SK-N-SH (cell line): ENCODE measurements around the gene ABRACL. TPM values are rescaled to one million over a fixed set of nuclear protein-coding genes. Genes with fewer than 3 reads are reported as not detected.

Source experiments
- CTCF ChIA-PET: fragments of 300-600, 350-600 bp; formaldehyde crosslinking; extraction: SDS; loops from one replicate; lab custom pipeline; 2021; lab: Yijun Ruan, JAX
- POLR2A ChIA-PET: fragments of 350-600 bp; sonication (Branson Sonifier 250); formaldehyde crosslinking; extraction: SDS; loops from one replicate; lab custom pipeline; 2020; ENCODE audit warnings: antibody characterized with exemption, inconsistent platforms; lab: Yijun Ruan, JAX
- DNase-seq: peaks from one replicate; pipeline ENCODE4 v3.0.0; 2012
- H2AFZ ChIP-seq: fragments of 200-600 bp; sonication (generic); 2 replicates; pipeline ENCODE4 v1.8.1; 2016; ENCODE audit warnings: antibody characterized with exemption, mild to moderate bottlenecking, low read depth
- H3F3A ChIP-seq: fragments of 200-600 bp; sonication (generic); replicated peaks from 2 replicates; pipeline ENCODE3; 2016; ENCODE audit warnings: antibody characterized with exemption, mild to moderate bottlenecking; ENCODE audit not compliant: insufficient read depth
- H3K27ac ChIP-seq, 2 experiments: fragments of 200-500 bp in 1 of 2; fragments of 200-600 bp in 1 of 2; sonication (Bioruptor generic) in 1 of 2; sonication (generic), shearing (Covaris generic) in 1 of 2; 2 replicates each; pipeline versions ENCODE4 v1.5.1 to v1.6.1; 2014 to 2016; ENCODE audit warnings: low read depth in 2 of 2, inconsistent platforms in 1 of 2, low read length in 1 of 2, mild to moderate bottlenecking in 1 of 2, mixed read lengths in 1 of 2
- H3K27me3 ChIP-seq: fragments of 200-600 bp; sonication (generic), shearing (Covaris generic); 2 replicates; pipeline ENCODE4 v1.6.1; 2016; ENCODE audit warnings: mixed run types; ENCODE audit not compliant: insufficient read depth
- H3K36me3 ChIP-seq, 2 experiments: fragments of 200-500 bp in 1 of 2; fragments of 200-600 bp in 1 of 2; sonication (Bioruptor generic) in 1 of 2; sonication (generic) in 1 of 2; replicated peaks in 1 of 2; 2 replicates each; pipeline versions ENCODE3 to v1.5.1; 2014 to 2016; ENCODE audit warnings: low read length in 1 of 2, mild to moderate bottlenecking in 1 of 2; ENCODE audit not compliant: insufficient read depth in 2 of 2, control insufficient read depth in 1 of 2
- H3K4me1 ChIP-seq, 2 experiments: fragments of 200-500 bp in 1 of 2; fragments of 200-600 bp in 1 of 2; sonication (Bioruptor generic) in 1 of 2; sonication (generic), shearing (Covaris generic) in 1 of 2; 2 replicates each; pipeline versions ENCODE4 v1.5.1 to v1.6.1; 2014 to 2016; ENCODE audit warnings: low read depth in 1 of 2, low read length in 1 of 2, mixed run types in 1 of 2; ENCODE audit not compliant: insufficient read depth in 2 of 2, control insufficient read depth in 1 of 2
- H3K4me2 ChIP-seq: fragments of 200-600 bp; sonication (generic), shearing (Covaris generic); 2 replicates; pipeline ENCODE4 v1.6.1; 2017; ENCODE audit warnings: mixed run types
- H3K4me3 ChIP-seq, 2 experiments: fragments of 200-500 bp in 1 of 2; fragments of 200-600 bp in 1 of 2; sonication (Bioruptor generic) in 1 of 2; sonication (generic), shearing (Covaris generic) in 1 of 2; 2 replicates each; pipeline versions ENCODE4 v1.5.1 to v1.8.1; 2014 to 2016; ENCODE audit warnings: low read depth in 2 of 2, inconsistent platforms in 1 of 2, low read length in 1 of 2, mild to moderate bottlenecking in 1 of 2, mixed read lengths in 1 of 2, moderate library complexity in 1 of 2
- H3K79me2 ChIP-seq: fragments of 200-600 bp; sonication (generic); 2 replicates; pipeline ENCODE4 v1.8.1; 2017; ENCODE audit warnings: mild to moderate bottlenecking; ENCODE audit not compliant: insufficient read depth
- H3K9ac ChIP-seq: fragments of 200-600 bp; sonication (generic); 2 replicates; pipeline ENCODE4 v1.6.1; 2017; ENCODE audit warnings: mixed run types
- H3K9me2 ChIP-seq: fragments of 200-600 bp; sonication (generic); 2 replicates; pipeline ENCODE4 v1.6.1; 2017; ENCODE audit warnings: mixed run types
- H3K9me3 ChIP-seq: fragments of 200-600 bp; sonication (generic); 2 replicates; pipeline ENCODE4 v1.6.1; 2017; ENCODE audit warnings: mixed run types, mild to moderate bottlenecking, moderate library complexity
- H4K20me1 ChIP-seq: fragments of 200-600 bp; sonication (generic); 2 replicates; pipeline ENCODE4 v1.6.1; 2017; ENCODE audit warnings: mild to moderate bottlenecking, mixed run types; ENCODE audit not compliant: insufficient read depth
- CHD2 ChIP-seq: fragments of 150-350 bp; IDR thresholded peaks from 2 replicates; pipeline ENCODE4 v1.6.1; 2018; ENCODE audit warnings: low read length; ENCODE audit not compliant: partially characterized antibody
- ELF1 ChIP-seq: IDR thresholded peaks from 2 replicates; pipeline ENCODE4 v1.4.0; 2012
- EP300 ChIP-seq, 2 experiments: IDR thresholded peaks; 2 replicates each; pipeline versions ENCODE4 v1.4.0 to v1.6.1; 2012; ENCODE audit warnings: borderline replicate concordance in 1 of 2, low read depth in 1 of 2, low read length in 1 of 2
- EZH2phosphoT487 ChIP-seq: fragments of 200-600 bp; sonication (generic); IDR thresholded peaks from 2 replicates; pipeline ENCODE4 v1.6.1; 2017; ENCODE audit warnings: low read depth, mixed run types, mild to moderate bottlenecking, antibody characterized with exemption, moderate library complexity, borderline replicate concordance
- FOSL2 ChIP-seq: IDR thresholded peaks from 2 replicates; pipeline ENCODE4 v1.4.0; 2012; ENCODE audit warnings: low read depth, mild to moderate bottlenecking, moderate library complexity, borderline replicate concordance
- FOXJ3 ChIP-seq: sonication (generic); formaldehyde crosslinking; IDR thresholded peaks from 2 replicates; pipeline ENCODE4 v1.5.1; 2020; ENCODE audit warnings: mild to moderate bottlenecking, missing genetic modification reagents
- FOXM1 ChIP-seq: IDR thresholded peaks from 2 replicates; pipeline ENCODE4 v1.4.0; 2012; ENCODE audit warnings: low read depth, mild to moderate bottlenecking
- GABPA ChIP-seq: IDR thresholded peaks from 2 replicates; pipeline ENCODE4 v1.4.0; 2012; ENCODE audit warnings: low read depth, mild to moderate bottlenecking
- GATA2 ChIP-seq: sonication (generic); formaldehyde crosslinking; IDR thresholded peaks from 2 replicates; pipeline ENCODE4 v1.5.0; 2020; ENCODE audit warnings: mild to moderate bottlenecking, missing genetic modification reagents
- IRF3 ChIP-seq: fragments of 150-350 bp; IDR thresholded peaks from 2 replicates; pipeline ENCODE4 v1.6.1; 2016; ENCODE audit warnings: mild to moderate bottlenecking, low read depth, low read length
- JUND ChIP-seq: IDR thresholded peaks from 2 replicates; pipeline ENCODE4 v1.4.0; 2012
- MAX ChIP-seq: IDR thresholded peaks from 2 replicates; pipeline ENCODE4 v1.4.0; 2012; ENCODE audit warnings: low read depth
- NRF1 ChIP-seq: IDR thresholded peaks from 2 replicates; pipeline ENCODE4 v1.6.1; 2012; ENCODE audit warnings: low read depth, mild to moderate bottlenecking, low read length
- PBX3 ChIP-seq: IDR thresholded peaks from 2 replicates; pipeline ENCODE4; 2012
- POLR2AphosphoS5 ChIP-seq: IDR thresholded peaks from 2 replicates; pipeline ENCODE4 v1.6.1; 2012; ENCODE audit warnings: low read depth, low read length
- RCOR1 ChIP-seq: fragments of 150-350 bp; IDR thresholded peaks from 2 replicates; pipeline ENCODE4 v1.6.1; 2017; ENCODE audit warnings: antibody characterized with exemption, low read length
- RXRA ChIP-seq: IDR thresholded peaks from 2 replicates; pipeline ENCODE4 v1.4.0; 2012; ENCODE audit warnings: low read depth, mild to moderate bottlenecking, borderline replicate concordance
- SMC3 ChIP-seq: IDR thresholded peaks from 2 replicates; pipeline ENCODE4 v1.6.1; 2012; ENCODE audit warnings: low read depth, low read length, improper control_type of control experiment
- TCF12 ChIP-seq: IDR thresholded peaks from 2 replicates; pipeline ENCODE4 v1.4.0; 2012
- USF1 ChIP-seq: IDR thresholded peaks from 2 replicates; pipeline ENCODE4 v1.4.0; 2012; ENCODE audit warnings: low read depth, borderline replicate concordance
- YY1 ChIP-seq: IDR thresholded peaks from 2 replicates; pipeline ENCODE4 v1.4.0; 2012; ENCODE audit warnings: low read depth, mild to moderate bottlenecking
- WGBS: methylation state at CpG from one replicate; pipeline ENCODE4 v1.1.6; 2017; ENCODE audit warnings: low lambda C conversion rate; 5-methylcytosine and 5-hydroxymethylcytosine counted together
- polyA plus RNA-seq, 3 experiments: library from polyadenylated mRNA; depleted of rRNA; stranded (reverse); fragments of >200 nt; gene quantifications; 2 replicates each; pipeline ENCODE4 v1.2.3, GENCODE V29; 2012

Gene ABRACL
- polyA plus RNA-seq, 1 of the 3 experiments (the other 2 are of a cell fraction): 22.9 TPM

GRCh38 chr6:139016337-139017213, 12.0 kb upstream of the ABRACL start:
- Histone ChIP-seq H3K9ac (no peak overlapping the region), H3K79me2 (no peaks in the 10 kb centered on the region)
- TF ChIP-seq GATA2 (CRISPR knock-in tag): no peak
- no peak for TF ChIP-seq CHD2
- TF ChIP-seq RCOR1: no peak
- TF ChIP-seq SMC3: no peak
- no peak for TF ChIP-seq TCF12
- TF ChIP-seq GABPA: no peak
- TF ChIP-seq FOXM1: no peak
- TF ChIP-seq NRF1: no peak
- TF ChIP-seq IRF3: no peak
- TF ChIP-seq PBX3: no peak
- no peak for TF ChIP-seq ELF1
- TF ChIP-seq, all 33 proteins: peak for 0
- no peak for DNase-seq
- Histone ChIP-seq H3K4me2 (no peak overlapping the region), H3K27me3 (no peaks in the 10 kb centered on the region), H3K9me2 (no peaks in the 10 kb centered on the region), H3F3A (no peaks in the 10 kb centered on the region), H3K4me1 (no peaks in the 10 kb centered on the region; a peak in 1 of 4 replicates), H3K4me3 (no peak overlapping the region), H3K27ac (no peak overlapping the region), H2AFZ (no peak overlapping the region), H3K9me3 (no peaks in the 10 kb centered on the region), H4K20me1 (no peaks in the 10 kb centered on the region), H3K36me3 (no peaks in the 10 kb centered on the region)
- POLR2A ChIA-PET: no interaction called here
- 73% methylated on average over 7 of the region's 7 CpGs for WGBS
- CTCF ChIA-PET: no interaction called here

- Histone ChIP-seq H3K36me3 (no peaks in the 10 kb centered on the region), H3K79me2 (no peaks in the 10 kb centered on the region), H3K27ac (no peak overlapping the region), H3K4me2 (no peak overlapping the region), H4K20me1 (no peaks in the 10 kb centered on the region), H3K9me3 (no peaks in the 10 kb centered on the region), H3K9ac (no peak overlapping the region), H3K27me3 (no peaks in the 10 kb centered on the region), H2AFZ (no peak overlapping the region), H3K4me3 (no peak overlapping the region), H3K4me1 (no peaks in the 10 kb centered on the region; a peak in 1 of 4 replicates), H3K9me2 (no peaks in the 10 kb centered on the region), H3F3A (no peaks in the 10 kb centered on the region)
- CTCF ChIA-PET: no interaction called here
- DNase-seq: no peak
- POLR2A ChIA-PET: no interaction called here
- WGBS: 45% methylated on average over 3 of the region's 3 CpGs
- TF ChIP-seq RXRA (no peak), YY1 (no peak), EZH2phosphoT487 (no peak), IRF3 (no peak), FOSL2 (no peak), EP300 (IDR thresholded peaks at IDR 0.05; ENCODE audit: borderline replicate concordance in 1 of 2, low read depth in 1 of 2, low read length in 1 of 2) (no peak), FOXJ3 (no peak), ELF1 (no peak), NRF1 (no peak), USF1 (no peak), POLR2AphosphoS5 (no peak), MAX (no peak), GATA2 (CRISPR knock-in tag) (no peak), FOXM1 (no peak), JUND (no peak)
Observed at GRCh38 chr6:139017227-139017626, 11.3 kb upstream of the ABRACL start.
